T-helper 9 cell (primary cell): ENCODE results near the gene PDE3A.

Source experiments
- DNase-seq: peaks from one replicate; pipeline ENCODE4 v3.0.0-alpha.2; 2020

Gene PDE3A

DNA sequence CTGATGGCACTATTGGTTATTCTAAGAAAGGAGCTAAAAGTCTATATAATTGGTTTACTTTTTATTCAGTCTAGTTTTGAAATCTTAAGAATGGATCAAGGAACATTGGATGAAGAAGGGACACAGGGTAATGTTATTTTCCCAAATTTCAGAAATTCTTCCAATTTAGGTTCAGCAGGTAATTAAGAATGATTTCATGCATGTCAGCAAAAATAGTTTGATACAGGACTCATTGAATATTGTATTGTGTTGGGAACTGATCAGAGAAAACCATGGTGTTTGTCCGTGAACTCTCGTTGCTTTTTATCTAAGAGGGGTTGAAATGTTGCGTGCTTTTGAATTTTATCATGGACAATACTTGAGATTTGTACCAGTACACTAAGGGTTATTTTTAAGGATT lies 58.6 kb downstream of the PDE3A start:
- DNase-seq, result no peak

DNA sequence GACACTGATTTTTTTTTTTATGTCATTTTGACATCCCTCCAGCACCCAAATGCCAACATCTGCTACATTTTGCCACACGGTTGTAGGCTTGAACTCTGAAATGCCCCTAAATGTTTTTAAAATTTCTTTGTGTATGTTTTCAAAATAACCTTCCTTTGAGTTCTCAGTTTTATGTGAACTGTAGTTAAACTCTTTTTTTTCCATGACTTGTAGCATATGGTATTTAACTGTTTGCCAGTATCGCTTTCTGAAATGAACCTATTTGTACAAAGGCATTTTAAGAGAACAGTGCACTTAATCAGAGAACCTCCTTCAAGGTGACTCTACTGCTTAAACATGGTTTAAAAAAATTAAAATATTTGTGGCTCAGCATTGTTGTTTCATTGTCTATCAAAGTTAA lies 61.5 kb downstream of the PDE3A start:
- no peak for DNase-seq

DNA sequence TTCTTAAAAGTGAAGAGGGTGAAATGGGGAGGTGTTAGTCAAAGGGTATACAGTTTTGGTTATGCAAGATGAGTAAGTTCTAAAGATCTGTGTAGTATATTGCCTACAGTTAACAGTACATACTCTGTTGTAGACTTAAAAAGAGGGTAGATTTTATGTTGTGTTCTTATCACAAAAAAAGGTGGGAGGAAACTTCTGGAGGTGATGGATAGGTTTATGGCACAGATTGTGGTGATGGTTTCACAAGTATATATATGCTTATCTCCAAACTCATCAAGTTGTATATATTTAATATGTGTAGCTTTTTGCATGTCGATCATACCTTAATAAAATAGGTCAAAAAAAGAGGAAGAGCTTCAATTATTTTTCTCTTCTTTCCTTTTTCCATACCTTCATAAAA lies 64.0 kb downstream of the PDE3A start:
- no peak for DNase-seq

DNA sequence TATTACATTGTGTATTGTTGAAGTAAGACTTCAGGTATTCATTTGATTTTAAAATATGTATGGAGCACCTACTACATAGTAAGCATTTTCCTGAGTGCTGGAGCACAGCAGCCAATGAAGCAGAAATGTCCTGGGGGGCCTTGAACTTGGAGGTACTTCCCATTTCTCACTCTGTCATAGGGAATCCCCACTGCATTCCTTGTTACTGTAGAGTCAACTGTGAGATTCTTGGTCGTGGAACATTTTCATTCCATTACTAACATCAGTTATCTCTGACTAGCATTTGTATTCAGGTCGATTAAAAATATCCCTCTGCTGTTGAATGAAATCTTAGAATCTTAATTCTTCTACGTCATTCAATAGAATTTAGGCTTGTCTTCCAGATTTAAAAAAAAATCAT lies 66.7 kb downstream of the PDE3A start:
- no peak for DNase-seq

DNA sequence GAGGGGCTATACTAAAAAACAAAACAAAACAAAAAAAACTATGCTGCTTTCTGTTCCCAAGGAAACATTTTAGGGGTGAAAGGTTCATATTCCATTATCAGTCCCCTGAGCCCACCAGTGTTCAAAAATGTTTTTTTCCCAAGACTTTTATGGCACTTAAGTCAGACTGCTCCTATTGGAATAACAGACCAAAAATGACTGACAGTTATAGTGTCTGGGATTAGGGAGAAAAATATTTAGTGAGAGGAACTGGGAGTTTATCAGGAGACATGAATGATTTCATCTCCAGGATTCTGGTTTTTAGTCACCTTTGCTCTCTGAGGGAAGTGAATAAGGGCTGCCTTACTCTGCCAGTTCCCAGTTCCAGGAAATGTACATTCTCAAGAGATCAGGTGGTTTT lies 68.0 kb downstream of the PDE3A start:
- DNase-seq, result no peak

DNA sequence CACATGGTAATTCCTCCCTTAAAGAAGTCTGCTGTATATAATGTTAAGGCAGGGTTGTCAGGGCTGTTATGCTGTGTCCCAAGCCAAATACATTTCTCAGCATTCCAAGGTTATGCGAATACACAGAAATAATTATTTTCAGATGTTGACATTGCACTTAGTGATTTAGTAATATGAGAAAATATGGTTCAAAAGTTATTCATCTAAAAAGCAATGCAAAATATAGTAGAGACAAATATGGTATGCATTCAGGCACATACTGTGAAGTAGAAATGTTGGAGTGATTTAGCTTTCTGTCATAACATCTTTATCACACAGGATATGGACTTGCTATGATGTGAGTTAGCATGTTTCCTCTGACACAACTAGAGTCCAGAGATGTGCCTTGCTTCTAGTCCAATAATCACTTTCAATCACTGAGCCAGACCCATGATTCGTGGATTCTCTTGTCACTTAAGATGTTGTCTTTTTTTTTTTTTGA lies 70.0 kb downstream of the PDE3A start:
- DNase-seq, result no peak

DNA sequence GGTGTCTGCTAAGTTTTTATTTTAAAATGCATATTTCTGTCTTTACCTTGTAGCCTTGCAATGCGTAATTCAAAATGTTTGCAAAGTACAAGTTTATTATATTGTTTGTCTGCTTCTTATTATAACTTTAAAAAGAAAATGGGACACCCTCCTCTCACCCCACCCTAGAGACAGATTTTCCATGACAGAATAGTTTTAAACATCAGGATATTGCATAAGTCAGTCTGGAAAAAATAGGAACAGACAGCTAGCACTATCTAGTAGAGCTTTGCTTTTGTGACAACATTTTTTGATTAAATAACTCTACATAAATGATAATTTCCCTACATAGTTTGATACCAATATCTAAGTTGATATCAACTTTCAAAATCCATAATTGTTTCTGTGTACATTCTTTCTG lies 71.3 kb downstream of the PDE3A start:
- DNase-seq, result no peak

DNA sequence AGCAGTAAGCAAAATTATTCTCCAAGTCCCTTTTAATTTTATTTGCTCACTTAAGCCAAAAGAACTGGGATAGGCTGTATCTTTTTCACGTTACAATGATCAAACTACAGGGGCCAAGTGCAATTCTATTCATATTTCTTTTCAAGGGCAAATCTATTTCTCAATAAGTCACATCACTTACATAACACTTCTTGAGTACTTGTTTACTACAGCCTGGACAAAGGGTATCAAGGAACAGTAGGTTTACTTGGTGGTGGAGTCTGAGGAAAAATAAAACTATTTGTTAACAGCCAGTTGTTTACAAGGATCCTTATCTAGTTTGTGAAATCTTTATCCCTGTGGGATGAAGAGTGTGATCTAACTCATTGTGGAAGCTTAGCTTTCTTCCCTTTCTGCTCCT lies 72.1 kb downstream of the PDE3A start:
- DNase-seq, result no peak

DNA sequence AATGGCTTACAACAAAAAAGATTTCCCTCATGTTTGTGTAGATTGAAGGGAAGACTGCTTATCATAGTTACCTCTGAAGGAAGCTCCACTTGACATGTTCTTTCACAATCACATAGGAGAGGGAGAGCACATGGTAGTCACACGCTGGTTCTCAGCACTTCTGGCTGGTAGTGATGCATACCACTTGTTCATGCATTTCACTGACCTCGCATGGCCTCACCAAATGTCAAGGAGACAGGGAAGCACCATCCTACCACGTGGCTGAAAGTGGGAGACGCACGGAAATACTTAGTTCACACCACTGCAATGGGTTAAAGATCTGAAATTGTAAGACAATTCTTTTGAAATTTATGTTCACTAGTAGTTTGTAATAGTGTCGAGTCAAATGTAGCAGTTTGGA lies 74.0 kb downstream of the PDE3A start:
- DNase-seq, result no peak

DNA sequence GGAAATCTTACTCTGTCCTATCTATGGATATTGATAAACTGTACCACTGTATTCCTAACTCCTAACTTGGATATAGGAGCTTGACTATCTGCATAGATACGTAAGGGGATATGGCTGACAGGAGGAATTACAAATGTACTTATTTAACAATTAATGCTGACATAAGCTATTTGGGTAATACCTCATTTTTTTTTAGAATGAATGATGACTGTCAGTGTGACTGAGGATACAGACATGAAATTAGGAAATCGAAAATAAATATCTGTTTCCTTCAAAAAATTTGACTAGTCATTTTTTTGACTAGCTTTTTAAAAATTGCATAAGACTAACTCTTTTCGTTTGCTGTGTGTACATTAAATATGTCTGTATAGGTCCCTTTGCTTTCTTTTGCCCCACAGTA lies 74.9 kb downstream of the PDE3A start:
- DNase-seq, result no peak

DNA sequence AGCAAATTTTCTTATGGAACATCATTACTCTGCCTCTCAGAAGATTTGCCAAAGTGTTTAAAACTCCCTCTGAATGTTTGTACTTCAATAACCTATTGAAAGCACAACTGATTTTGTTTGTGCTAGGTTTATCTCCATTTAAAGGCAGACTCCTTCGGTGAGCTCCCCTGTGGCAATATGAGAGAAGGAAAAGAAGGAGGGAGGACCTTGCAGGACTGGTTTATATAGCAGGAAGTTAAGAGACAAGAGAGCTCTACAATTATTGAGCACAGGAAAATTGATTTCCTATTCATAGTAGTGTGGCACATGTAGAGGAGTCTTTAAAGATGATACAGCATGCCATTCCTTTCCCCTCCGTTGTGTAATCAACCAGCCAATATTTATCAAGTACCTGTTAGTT lies 75.5 kb downstream of the PDE3A start:
- DNase-seq, result no peak

DNA sequence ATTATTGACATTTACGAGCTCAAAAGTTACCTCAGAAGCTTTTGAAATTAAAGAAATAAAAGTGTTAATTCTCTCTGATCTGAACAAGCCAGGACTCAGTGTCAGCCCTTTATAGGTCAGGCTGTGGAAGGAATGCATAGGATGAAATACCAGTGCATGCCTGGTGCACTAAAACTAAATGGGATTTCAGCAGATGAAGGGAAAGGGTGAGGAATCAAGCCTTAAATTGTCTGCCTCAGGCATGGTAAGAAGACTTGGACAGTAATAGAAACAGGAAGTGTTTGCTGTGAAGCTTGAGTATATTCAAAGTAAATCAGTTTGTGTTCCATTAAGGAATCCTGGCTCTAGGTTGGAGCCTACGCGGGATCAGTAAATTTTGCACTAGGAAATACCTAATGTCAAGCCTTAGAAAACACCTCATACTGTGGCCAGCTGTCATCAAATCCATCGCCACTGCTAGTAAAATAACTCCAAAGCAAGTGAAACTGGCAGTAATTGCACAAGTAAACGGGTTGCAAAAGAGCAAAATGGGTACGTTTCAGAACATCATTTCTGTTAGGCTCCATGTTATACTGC lies 76.3 kb downstream of the PDE3A start:
- no peak for DNase-seq

DNA sequence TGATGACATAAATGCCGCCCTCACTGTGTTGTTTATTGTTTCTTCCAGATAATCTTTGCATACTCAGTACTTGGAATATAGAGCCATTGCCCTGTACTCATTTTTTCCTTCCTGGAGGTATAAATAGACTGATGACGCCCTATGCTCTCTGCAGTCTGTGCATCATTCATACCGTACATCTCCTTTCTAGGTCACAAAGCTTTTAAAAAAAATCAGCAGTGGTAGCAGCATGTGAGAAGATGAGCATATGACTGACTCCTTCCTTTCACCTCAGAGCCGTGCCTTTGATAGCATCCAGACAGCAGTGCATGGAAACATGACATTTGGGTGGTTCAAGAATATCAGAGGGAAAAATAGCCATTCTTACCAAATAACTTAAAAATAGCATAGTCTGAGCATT lies 77.3 kb downstream of the PDE3A start:
- DNase-seq, result no peak

DNA sequence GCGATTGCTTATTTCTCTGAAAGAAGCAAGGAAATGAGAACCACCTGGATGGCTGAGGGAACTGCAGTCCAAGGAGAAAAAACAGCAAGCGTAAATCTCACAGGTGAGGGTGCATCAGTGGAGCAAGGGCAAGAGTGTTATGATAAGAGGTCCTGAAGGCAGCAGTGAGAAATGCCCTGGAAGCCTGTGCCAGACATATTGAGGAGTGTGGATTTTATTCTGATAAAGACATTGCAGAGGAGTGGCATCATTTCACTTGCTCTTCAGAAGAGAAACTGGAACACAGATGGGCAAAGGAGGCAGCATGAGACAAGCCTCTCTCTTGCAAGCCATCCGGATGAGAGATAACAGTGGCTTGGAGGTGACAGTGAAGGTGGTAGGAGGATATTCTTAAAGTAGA lies 78.5 kb downstream of the PDE3A start:
- DNase-seq, result no peak

DNA sequence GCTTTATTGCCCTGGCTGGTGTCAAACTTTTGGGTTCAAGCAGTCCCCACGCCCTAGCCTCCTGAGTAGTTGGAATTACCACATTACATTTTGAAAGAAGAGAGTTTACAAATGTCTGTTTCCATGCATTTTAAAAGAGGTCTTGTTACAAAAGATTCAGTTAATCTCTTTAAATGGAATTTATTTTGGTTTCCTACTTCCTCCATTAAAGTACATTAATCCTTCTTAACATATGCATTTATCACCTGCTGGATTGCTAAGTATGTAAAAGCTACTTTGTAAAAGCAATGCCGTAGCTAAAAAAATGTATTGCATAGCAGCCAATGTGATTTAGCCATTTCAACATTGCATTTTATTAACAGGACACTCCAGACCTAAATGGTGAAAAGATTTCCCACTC lies 80.4 kb downstream of the PDE3A start:
- DNase-seq, result no peak

DNA sequence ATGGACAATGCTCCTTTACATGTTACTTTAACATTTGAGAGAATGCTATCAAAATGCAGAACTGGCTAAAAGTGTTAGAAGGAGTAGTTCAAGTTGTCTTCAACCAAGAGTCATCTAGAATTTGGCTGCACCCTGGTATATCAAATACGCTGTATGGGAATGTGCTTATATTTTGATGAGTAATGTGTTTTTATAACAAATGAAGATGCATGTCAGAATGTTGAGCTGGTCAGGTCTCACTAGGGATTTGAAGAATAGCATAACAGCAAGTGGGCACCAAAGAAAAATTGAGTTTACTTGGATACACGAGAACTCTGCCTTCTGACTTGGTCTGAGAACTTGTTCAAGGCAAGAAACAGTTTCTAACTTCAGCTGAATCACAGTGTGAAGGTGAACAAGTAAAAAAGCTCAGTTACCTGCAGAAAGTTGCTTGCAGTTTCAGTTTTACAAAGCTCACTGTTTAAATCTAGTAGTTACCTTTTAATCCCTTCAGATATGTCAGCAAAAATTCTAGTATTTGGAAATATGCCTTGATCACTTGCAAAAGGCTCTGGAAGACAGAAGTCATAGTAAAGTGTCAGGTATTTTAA lies 82.3 kb downstream of the PDE3A start:
- DNase-seq, result no peak

DNA sequence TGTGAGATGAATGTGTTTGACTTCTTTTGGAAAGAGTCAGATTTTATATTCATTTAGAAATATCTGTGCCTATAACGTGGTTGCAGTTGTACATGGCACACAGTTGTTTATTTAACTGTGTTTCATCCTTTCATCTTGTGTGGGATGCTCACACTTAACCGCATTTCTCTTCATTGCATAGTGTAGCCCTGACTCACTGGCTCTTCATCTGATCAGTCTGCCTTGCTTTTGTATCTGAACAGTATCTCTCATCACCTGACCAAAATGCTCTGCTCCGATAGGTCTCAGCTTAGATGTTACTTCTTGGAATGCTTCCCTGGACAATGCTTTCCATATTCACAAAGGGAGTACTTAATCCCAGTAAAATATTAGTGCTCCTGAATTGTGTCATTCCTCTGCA lies 83.4 kb downstream of the PDE3A start:
- no peak for DNase-seq

DNA sequence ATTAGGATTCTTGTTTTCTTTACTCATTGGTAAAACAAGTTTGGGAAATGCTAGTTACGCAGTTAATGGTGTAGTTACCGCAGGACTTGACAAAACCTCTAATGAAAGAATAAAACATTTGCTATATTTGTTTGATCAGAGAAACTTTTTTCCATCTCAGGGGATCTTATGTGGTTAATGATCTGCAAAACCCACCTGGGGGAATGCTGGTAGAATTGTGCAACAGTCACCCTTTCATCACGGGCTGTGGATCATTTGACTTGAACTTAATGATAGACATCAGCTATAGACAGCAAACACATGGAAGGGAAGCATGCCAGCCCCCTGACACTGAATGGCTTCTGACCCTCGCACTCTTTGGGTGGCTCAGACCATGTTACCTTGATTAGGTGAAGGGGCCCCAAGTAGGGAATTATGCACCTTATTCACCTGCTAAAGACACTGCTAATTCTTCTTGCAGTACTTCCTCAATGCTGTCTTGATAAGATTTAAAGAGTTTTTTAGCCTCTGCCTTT lies 84.2 kb downstream of the PDE3A start:
- DNase-seq, result no peak

DNA sequence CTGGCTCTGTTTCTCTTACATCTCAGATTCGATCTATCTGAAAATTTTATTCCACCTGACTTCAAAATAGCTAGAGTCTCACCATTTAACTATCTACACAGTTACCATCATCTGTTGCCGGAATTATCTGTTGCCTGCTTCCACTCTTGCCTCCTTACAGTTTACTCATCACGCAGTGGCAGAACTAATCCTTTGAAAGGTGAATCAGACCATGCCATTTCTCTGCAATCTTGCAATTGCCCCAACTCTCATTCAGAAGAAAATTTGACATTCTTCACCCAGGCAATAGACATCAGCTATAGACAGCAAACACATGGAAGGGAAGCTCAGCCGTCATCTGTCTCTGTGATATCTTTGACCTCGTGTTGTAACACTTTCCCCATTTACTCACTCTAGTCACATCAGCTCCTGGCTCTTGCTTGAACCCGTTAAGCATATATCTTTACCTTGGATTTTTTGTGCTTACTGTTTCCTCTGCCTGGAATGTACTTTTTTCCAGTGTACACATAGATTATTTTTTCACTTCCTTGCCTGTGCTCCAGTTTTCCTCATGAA lies 85.5 kb downstream of the PDE3A start:
- no peak for DNase-seq

DNA sequence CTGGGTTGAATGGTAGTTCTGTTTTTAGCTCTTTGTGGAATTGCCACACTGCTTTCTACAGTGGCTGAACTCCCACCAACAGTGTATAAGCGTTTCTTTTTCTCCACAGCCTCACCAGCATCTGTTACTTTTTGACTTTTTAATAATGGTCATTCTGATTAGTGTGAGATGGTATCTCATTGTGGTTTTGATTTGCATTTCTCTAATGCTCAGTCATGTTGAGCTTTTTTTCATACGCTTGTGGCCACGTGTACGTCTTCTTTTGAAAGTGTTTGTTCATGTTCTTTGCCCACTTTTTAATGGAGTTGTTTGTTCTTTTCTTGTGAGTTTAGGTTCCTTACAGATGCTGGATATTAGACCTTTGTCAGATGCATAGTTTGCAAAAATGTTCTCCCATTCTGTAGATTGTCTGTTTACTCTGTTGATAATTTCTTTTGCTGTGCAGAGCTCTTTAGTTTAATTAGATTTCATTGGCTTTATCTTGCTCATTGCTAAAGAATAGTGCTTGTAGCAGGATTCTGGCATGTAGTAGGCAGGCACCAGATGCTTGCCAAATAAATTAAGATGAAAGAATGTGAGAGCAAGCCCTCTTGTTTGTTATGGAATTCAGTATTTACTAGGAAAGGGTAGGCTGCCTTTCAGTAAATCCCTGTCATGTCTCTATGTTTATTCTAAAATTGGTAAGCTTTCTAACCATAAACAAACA lies 86.8 kb downstream of the PDE3A start:
- no peak for DNase-seq

DNA sequence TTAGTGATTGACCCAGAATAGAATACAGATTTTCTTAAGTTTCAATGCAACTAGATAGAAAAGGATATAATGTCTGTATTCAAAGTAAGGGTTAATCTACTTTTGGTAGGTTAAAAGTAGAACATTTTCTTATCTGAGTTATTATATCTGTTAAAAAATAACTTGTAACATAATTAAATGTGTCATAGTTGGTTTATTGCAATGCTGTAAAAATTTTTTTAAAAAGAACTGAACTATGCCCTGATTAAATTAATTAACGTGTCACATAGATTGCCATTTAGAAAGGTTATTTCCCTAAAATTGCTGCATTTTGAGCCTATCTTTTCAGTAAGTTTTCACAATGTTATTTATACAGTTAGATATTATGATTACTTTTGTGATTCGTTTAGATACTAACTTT lies 89.2 kb downstream of the PDE3A start:
- DNase-seq, result no peak

DNA sequence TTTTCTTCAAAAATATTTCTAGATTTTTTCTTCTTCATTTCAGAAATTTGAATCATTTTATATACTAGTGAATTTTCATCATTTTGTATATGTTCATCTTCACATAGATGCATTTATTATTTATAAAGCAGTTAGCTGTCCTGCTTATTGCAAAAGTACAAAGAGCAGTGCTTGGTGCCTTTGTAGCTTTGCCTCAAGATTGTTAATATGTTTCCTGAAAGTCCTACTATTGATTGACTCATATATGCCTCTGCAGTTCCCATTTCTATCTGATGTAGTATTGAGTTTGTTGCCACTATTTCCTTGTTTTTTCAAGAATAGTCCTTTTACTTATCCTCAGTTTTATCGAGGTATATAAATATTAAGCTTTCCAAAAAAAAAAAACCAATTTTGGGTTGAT lies 89.7 kb downstream of the PDE3A start:
- DNase-seq, result no peak

DNA sequence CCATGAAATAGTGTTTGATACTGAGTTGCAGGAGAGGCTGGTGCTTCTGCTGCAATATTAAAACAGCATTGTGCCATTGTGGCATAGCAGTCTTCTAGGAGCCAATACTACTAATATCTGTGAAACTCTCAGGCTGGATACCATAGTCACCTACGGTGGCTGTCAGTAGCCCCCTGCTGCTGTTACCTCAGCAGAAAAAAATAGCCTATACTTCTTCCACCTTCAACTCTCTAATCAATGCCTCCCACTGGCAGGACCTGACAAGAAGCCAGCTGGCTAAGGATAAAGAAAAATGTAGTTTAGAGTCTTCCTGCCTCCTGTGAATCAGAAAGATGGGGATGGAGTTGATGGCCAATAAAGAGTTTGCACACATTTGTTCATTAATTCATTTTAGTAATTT lies 91.6 kb downstream of the PDE3A start:
- DNase-seq, result no peak

DNA sequence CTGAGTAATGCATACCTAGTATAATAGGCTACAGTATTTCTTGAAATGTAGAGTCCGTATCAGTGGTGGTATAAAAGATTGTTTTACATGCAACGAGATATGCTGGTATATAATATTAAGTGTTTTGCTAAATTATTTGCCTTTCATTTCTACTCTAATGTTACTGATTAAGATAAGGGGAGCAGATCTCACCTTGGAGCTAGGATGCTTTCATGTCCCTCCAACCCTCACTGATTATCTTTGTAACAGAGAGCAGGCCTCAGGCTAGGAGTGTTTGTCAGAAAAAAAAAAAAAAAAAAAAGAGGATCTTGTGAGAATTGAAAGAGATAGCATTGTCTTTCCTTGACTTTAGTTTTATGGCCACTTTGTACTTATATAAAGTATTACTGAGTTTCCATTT lies 92.6 kb downstream of the PDE3A start:
- DNase-seq, result no peak
